ENCODE data around the gene TOMM6.

The TOMM6 gene

DNA sequence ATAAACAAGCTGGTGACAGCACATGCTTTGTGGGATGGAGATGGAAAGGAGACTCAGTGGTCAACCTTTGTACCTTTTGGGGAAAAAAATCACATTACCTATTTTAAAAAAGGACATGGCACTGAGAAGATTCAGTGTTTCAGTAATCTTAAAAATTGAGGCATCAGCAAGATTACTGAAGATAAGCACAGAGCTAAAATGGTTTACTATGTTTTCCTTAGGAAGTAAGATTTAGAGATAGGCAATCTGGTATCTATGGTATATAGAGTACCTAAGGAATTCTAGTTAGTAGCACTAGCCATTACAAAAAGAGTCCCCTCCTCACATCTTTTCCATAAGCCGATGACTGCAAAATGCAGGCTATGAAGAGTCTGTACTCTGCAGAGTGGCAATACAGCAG is 35.7 kb downstream of the TOMM6 start:
- H3K9me3 ChIP-seq: no peaks in the 10 kb centered on the region
- TF ChIP-seq, protein P1, sequence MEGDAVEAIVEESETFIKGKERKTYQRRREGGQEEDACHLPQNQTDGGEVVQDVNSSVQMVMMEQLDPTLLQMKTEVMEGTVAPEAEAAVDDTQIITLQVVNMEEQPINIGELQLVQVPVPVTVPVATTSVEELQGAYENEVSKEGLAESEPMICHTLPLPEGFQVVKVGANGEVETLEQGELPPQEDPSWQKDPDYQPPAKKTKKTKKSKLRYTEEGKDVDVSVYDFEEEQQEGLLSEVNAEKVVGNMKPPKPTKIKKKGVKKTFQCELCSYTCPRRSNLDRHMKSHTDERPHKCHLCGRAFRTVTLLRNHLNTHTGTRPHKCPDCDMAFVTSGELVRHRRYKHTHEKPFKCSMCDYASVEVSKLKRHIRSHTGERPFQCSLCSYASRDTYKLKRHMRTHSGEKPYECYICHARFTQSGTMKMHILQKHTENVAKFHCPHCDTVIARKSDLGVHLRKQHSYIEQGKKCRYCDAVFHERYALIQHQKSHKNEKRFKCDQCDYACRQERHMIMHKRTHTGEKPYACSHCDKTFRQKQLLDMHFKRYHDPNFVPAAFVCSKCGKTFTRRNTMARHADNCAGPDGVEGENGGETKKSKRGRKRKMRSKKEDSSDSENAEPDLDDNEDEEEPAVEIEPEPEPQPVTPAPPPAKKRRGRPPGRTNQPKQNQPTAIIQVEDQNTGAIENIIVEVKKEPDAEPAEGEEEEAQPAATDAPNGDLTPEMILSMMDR (IDR thresholded peaks at IDR 0.05): no peak
- H3K36me3 ChIP-seq: no peaks in the 10 kb centered on the region
- H3K4me1 ChIP-seq (ENCODE audit: control insufficient read depth in 1 of 2, insufficient read depth in 1 of 2, low read depth in 1 of 2, low read length in 1 of 2): peaks cover 8 to 17% of the 10 kb centered on the region in 2 experiments
- H3K27ac ChIP-seq: no peak overlapping the region
- no peak overlapping the region for H3K4me3 ChIP-seq (ENCODE audit: low read depth in 1 of 2, low read length in 1 of 2)
- H3K27me3 ChIP-seq: no peaks in the 10 kb centered on the region

DNA sequence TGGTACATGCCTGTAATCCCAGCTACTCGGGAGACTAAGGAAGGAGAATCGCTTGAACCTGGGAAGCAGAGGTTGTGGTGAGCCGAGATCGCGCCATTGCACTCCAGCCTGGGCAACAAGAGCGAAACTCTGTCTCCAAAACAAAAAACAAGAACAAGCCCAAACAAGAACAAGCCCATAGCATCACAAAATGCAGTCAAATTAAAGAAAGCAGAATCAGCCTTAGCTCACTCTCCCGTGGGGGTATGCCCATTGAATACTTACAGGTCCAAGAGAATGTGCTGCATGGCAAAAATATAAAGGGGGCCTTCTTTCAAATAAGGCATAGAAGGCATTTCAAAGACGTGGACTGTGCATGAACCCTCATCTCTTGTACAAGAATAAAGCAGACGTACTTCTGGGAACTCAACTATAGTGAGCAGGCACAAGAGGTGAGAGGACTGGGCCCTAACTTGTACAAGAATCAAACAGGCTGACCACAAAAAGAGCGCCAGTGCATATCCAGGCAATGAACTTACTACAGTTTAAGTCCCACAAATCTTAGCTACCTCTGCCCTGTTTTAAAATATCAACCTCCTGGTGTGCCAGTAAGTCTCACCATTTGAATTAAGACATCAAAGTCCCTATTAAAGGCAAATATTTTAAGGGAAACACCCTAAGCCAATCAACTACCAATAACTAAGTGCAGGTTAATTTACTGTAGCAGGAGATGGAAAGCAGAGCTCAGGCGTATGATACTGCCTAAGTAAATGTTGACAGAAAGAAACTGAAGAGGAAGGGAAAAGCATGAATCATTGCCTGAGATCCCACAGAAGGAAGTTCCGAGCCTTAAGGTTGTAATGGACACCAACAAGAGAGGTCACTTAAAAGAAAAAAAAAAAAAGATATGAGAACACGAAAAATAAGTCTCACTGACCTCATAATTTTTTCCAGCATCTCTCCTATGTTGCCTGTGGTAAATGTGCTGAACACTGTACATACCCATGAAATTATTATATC is 37.4 kb downstream of the TOMM6 start:
- TF ChIP-seq, protein P1 (IDR thresholded peaks at IDR 0.05): no peak
- Histone ChIP-seq H3K4me3 (ENCODE audit: low read depth in 1 of 2, low read length in 1 of 2) (no peak overlapping the region), H3K27ac (no peak overlapping the region), H3K4me1 (ENCODE audit: control insufficient read depth in 1 of 2, insufficient read depth in 1 of 2, low read depth in 1 of 2, low read length in 1 of 2) (peaks cover 0 to 5% of the 10 kb centered on the region in 2 experiments), H3K27me3 (no peaks in the 10 kb centered on the region), H3K9me3 (no peaks in the 10 kb centered on the region), H3K36me3 (no peaks in the 10 kb centered on the region)

DNA sequence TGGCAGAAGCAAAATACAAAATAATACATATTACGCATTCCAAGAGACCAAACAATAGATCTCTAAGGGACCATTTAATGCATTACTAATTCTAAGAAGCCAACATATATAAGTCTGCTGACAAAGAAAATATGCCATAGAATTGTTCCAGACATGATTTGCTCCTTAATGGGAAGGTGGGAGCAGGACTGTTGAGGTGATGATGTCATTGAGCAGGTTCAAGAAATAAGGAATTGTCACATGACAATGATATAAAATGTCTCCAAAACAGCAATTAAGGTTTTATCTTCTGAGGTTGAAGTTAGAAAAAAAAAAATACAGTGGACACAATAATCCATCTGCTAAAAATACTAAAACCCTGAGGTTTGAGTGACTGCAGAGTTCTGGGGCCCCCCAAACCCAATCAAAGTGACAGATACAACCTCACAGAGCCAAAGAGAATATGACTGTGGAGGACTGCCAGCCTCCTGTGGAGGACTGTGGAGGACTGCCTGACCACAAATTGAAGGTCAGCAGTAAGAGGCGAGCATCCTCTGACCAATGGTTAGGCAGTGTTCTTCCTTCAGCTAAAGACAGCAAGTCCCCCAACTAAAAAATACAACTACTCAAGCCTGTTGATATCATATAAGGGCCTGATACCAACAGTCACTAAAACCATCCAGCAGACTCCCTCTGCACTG is 39.0 kb downstream of the TOMM6 start:
- H3K4me1 ChIP-seq (ENCODE audit: control insufficient read depth in 1 of 2, insufficient read depth in 1 of 2, low read depth in 1 of 2, low read length in 1 of 2): no peaks in the 10 kb centered on the region
- H3K27me3 ChIP-seq: no peaks in the 10 kb centered on the region
- no peak overlapping the region for H3K4me3 ChIP-seq (ENCODE audit: low read depth in 1 of 2, low read length in 1 of 2)
- no peaks in the 10 kb centered on the region for H3K9me3 ChIP-seq
- no peak overlapping the region for H3K27ac ChIP-seq
- TF ChIP-seq, protein P1 (IDR thresholded peaks at IDR 0.05): no peak
- no peaks in the 10 kb centered on the region for H3K36me3 ChIP-seq

DNA sequence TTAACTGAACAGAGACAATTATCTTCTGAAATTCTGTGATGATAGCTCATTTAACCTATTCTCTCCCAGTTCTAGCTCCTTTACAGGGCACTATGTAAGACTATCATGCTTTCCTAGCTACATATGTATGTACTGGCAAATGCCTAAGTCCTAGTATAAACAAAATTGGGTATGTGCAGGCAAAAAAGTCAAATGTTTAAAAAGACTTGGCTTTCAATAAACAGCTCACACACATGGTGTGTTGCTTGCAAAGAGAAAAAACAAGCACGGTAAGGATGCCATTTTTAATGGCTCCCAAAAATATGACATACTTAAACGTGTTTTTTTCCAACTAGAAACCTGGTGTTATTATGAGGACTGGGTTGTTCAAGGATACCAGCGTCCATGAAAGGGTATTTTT is 44.8 kb downstream of the TOMM6 start:
- no peaks in the 10 kb centered on the region for H3K36me3 ChIP-seq
- no peaks in the 10 kb centered on the region for H3K27me3 ChIP-seq
- H3K27ac ChIP-seq: no peak overlapping the region

DNA sequence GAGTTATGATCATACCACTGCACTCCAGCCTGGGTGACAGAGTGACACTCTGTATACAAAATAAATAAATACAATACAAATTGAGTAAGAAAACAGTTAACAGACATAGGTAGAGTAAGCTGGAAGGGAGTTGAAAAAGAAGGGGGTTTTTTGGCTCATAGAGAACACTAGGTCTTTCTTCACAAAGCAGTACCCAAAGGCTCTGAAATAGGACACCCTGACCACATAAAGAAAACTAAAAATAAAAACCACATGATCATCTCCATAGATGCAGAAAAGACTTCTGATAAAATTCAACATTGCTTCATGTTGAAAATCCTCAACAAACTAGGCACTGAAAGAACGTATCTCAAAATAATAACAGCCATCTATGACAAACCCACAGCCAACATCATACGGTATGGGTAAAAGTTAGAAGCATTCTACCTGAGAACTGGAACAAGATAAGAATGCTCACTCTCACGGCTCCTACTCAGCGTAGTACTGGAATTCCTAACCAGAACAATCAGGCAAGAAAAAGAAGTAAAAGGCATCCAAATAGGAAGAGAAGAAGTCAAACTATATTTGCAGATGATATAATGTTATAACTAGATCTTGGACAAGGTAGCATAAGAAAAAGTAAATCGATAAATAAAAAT is 48.6 kb downstream of the TOMM6 start:
- H3K27me3 ChIP-seq: no peaks in the 10 kb centered on the region
- H3K36me3 ChIP-seq: no peaks in the 10 kb centered on the region
- TF ChIP-seq, protein P1 (IDR thresholded peaks at IDR 0.05): no peak
- H3K9me3 ChIP-seq: no peaks in the 10 kb centered on the region
- no peaks in the 10 kb centered on the region for H3K4me1 ChIP-seq (ENCODE audit: control insufficient read depth in 1 of 2, insufficient read depth in 1 of 2, low read depth in 1 of 2, low read length in 1 of 2)
- H3K4me3 ChIP-seq (ENCODE audit: low read depth in 1 of 2, low read length in 1 of 2): no peak overlapping the region
- no peak overlapping the region for H3K27ac ChIP-seq

More for the DNA sequence above, 44.8 kb downstream of the TOMM6 start:
- no peaks in the 10 kb centered on the region for H3K9me3 ChIP-seq
- no peaks in the 10 kb centered on the region for H3K4me1 ChIP-seq (ENCODE audit: control insufficient read depth in 1 of 2, insufficient read depth in 1 of 2, low read depth in 1 of 2, low read length in 1 of 2)
- no peak overlapping the region for H3K4me3 ChIP-seq (ENCODE audit: low read depth in 1 of 2, low read length in 1 of 2)
- TF ChIP-seq, protein P1 (IDR thresholded peaks at IDR 0.05): no peak

Data from neutrophil (primary cell).